ENCODE data around the gene SIGLEC12. TPM values are rescaled to one million over a fixed set of nuclear protein-coding genes. Genes with fewer than 3 reads are reported as not detected.

SIGLEC12 gene
- total RNA-seq, 1 experiment from 2014 or later = not detected

GRCh38 chr19:51479531-51480331, 21.9 kb downstream of the SIGLEC12 start:
- no peaks in the 10 kb centered on the region for H3K36me3 ChIP-seq (replicated peaks; ENCODE audit: control insufficient read depth, insufficient read depth, low read length)
- no peak overlapping the region for H3K4me3 ChIP-seq (ENCODE audit: insufficient read depth, low read depth, low read length)
- H3K27me3 ChIP-seq (ENCODE audit: control insufficient read depth, insufficient read depth, low read length) = no peaks in the 10 kb centered on the region; the same call in 1 of the 2 replicates
- no peak for DNase-seq

GRCh38 chr19:51478381-51479234, 23.0 kb downstream of the SIGLEC12 start, which contains the start of gene CEACAM18:
Gene CEACAM18 (plus strand): TSS chr19:51478539.
- Histone ChIP-seq H3K36me3 (replicated peaks; ENCODE audit: control insufficient read depth, insufficient read depth, low read length) (no peaks in the 10 kb centered on the region), H3K4me3 (ENCODE audit: insufficient read depth, low read depth, low read length) (no peak within 1 kb of the TSS), H3K27me3 (ENCODE audit: control insufficient read depth, insufficient read depth, low read length) (no peaks in the 10 kb centered on the region; the same call in 1 of the 2 replicates)
- no peak for DNase-seq

DNA sequence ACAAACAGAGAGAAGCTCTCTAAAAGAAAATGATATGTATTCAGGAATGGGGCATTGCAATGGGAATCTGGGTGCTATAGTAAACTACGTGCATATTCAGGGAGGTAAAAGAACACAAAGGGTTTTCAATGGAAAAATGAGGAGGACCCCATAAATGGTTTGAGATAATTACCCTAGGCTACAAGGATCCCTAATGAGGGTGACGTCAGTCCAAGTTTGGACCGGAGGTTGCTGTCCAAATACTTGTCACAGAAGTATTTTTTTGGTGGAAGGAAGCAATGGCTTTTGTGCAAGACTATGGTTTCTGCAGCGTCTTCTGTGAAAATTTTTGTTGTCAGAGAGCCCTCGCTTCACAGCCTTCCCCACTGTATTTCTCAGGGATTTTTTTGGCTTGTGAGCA, 24.3 kb downstream of the SIGLEC12 start:
- H3K27me3 ChIP-seq (ENCODE audit: control insufficient read depth, insufficient read depth, low read length) = no peaks in the 10 kb centered on the region; the same call in 1 of the 2 replicates
- DNase-seq = no peak

GRCh38 chr19:51476164-51476563, 25.4 kb downstream of the SIGLEC12 start:
- no peaks in the 10 kb centered on the region for H3K36me3 ChIP-seq (replicated peaks; ENCODE audit: control insufficient read depth, insufficient read depth, low read length)
- DNase-seq = no peak
- no peak overlapping the region for H3K4me3 ChIP-seq (ENCODE audit: insufficient read depth, low read depth, low read length)
- no peaks in the 10 kb centered on the region; the same call in 1 of the 2 replicates for H3K27me3 ChIP-seq (ENCODE audit: control insufficient read depth, insufficient read depth, low read length)

More for the DNA sequence above, 24.3 kb downstream of the SIGLEC12 start:
- Histone ChIP-seq H3K36me3 (replicated peaks; ENCODE audit: control insufficient read depth, insufficient read depth, low read length) (no peaks in the 10 kb centered on the region), H3K4me3 (ENCODE audit: insufficient read depth, low read depth, low read length) (no peak overlapping the region)

GRCh38 chr19:51473009-51473707, 28.4 kb downstream of the SIGLEC12 start:
- H3K27me3 ChIP-seq (ENCODE audit: control insufficient read depth, insufficient read depth, low read length) = no peaks in the 10 kb centered on the region; the same call in 1 of the 2 replicates

GRCh38 chr19:51472607-51473006, 29.0 kb downstream of the SIGLEC12 start:
- Histone ChIP-seq H3K36me3 (replicated peaks; ENCODE audit: control insufficient read depth, insufficient read depth, low read length) (no peaks in the 10 kb centered on the region), H3K4me3 (ENCODE audit: insufficient read depth, low read depth, low read length) (no peak overlapping the region), H3K27me3 (ENCODE audit: control insufficient read depth, insufficient read depth, low read length) (no peaks in the 10 kb centered on the region; the same call in 1 of the 2 replicates)
- DNase-seq = no peak

More at GRCh38 chr19:51473009-51473707, 28.4 kb downstream of the SIGLEC12 start:
- DNase-seq = peak; percentile 82
- H3K36me3 ChIP-seq (replicated peaks; ENCODE audit: control insufficient read depth, insufficient read depth, low read length) = no peaks in the 10 kb centered on the region
- no peak overlapping the region for H3K4me3 ChIP-seq (ENCODE audit: insufficient read depth, low read depth, low read length)

DNA sequence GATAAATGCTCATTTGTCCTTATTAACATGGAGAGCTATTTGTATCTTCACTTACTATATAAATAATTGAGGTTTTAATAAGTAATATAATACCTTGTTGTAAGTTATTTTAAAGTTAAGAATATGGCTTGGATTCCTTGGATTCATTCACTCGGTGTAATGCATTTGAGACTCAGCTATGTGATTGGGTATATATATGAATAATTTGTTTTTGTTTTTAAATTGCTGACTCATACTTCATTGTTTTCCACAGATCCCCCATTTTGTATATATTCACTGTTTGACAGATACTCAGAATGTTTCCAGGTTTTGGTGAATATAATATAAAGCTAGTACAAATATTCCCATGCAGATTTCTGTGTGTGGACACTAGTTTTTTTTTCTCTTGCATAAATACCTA, 30.1 kb downstream of the SIGLEC12 start:
- DNase-seq = no peak
- Histone ChIP-seq H3K36me3 (replicated peaks; ENCODE audit: control insufficient read depth, insufficient read depth, low read length) (no peaks in the 10 kb centered on the region), H3K4me3 (ENCODE audit: insufficient read depth, low read depth, low read length) (no peak overlapping the region), H3K27me3 (ENCODE audit: control insufficient read depth, insufficient read depth, low read length) (no peaks in the 10 kb centered on the region; the same call in 1 of the 2 replicates)

- no peak overlapping the region for H3K4me3 ChIP-seq (ENCODE audit: insufficient read depth, low read depth, low read length)
- no peaks in the 10 kb centered on the region for H3K36me3 ChIP-seq (replicated peaks; ENCODE audit: control insufficient read depth, insufficient read depth, low read length)
- H3K27me3 ChIP-seq (ENCODE audit: control insufficient read depth, insufficient read depth, low read length) = no peaks in the 10 kb centered on the region; the same call in 1 of the 2 replicates
- DNase-seq = no peak
Observed at GRCh38 chr19:51470966-51471365, 30.6 kb downstream of the SIGLEC12 start.

- no peaks in the 10 kb centered on the region for H3K36me3 ChIP-seq (replicated peaks; ENCODE audit: control insufficient read depth, insufficient read depth, low read length)
- no peak for DNase-seq
- H3K4me3 ChIP-seq (ENCODE audit: insufficient read depth, low read depth, low read length) = no peak overlapping the region
- no peaks in the 10 kb centered on the region; the same call in 1 of the 2 replicates for H3K27me3 ChIP-seq (ENCODE audit: control insufficient read depth, insufficient read depth, low read length)
Observed at GRCh38 chr19:51469629-51470028, 32.0 kb downstream of the SIGLEC12 start.

GRCh38 chr19:51469162-51469561, 32.4 kb downstream of the SIGLEC12 start:
- Histone ChIP-seq H3K4me3 (ENCODE audit: insufficient read depth, low read depth, low read length) (no peak overlapping the region), H3K27me3 (ENCODE audit: control insufficient read depth, insufficient read depth, low read length) (peaks cover 2% of the 10 kb centered on the region; the same call in 1 of the 2 replicates), H3K36me3 (replicated peaks; ENCODE audit: control insufficient read depth, insufficient read depth, low read length) (no peaks in the 10 kb centered on the region)
- no peak for DNase-seq

- Histone ChIP-seq H3K36me3 (replicated peaks; ENCODE audit: control insufficient read depth, insufficient read depth, low read length) (no peaks in the 10 kb centered on the region), H3K27me3 (ENCODE audit: control insufficient read depth, insufficient read depth, low read length) (peaks cover 2% of the 10 kb centered on the region; the same call in 1 of the 2 replicates), H3K4me3 (ENCODE audit: insufficient read depth, low read depth, low read length) (no peak overlapping the region)
- no peak for DNase-seq
Observed at GRCh38 chr19:51468545-51468920, 33.1 kb downstream of the SIGLEC12 start.

DNA sequence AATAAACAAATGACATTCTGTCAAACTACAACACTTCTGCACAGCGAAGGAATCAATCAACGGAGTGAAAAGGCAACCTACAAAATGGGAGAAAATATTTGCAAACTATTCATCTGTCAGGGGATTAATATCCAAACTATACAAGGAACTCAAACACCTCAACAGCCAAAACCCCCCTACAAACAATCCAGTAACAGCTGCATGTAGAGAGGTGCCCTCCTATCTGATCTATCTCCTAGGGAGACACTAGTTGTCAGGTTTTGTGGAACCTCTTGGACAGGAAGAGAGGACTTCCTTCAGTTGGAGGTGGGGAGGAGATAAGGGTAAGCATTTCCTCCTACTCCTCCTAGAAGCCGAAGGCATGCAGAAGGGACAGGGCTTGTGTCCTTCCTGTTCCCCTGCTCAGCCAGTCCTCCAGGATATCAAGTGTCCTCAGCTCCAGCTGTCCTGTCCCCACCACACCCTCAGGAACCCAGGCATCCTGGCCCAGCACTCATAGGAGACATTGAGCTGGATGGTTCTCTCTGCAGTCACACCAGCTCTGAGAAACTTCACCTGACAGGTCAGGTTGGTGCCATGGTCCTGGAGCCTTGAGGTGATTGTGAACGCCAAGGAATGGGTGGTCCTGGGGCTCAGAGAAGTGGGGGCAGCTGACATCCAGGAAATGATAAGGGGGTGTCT, 33.6 kb downstream of the SIGLEC12 start:
- H3K4me3 ChIP-seq (ENCODE audit: insufficient read depth, low read depth, low read length) = no peak overlapping the region
- peaks cover 2% of the 10 kb centered on the region; the same call in 1 of the 2 replicates for H3K27me3 ChIP-seq (ENCODE audit: control insufficient read depth, insufficient read depth, low read length)
- DNase-seq = no peak
- no peaks in the 10 kb centered on the region for H3K36me3 ChIP-seq (replicated peaks; ENCODE audit: control insufficient read depth, insufficient read depth, low read length)

GRCh38 chr19:51466723-51467122, 34.9 kb downstream of the SIGLEC12 start:
- DNase-seq = no peak
- Histone ChIP-seq H3K27me3 (ENCODE audit: control insufficient read depth, insufficient read depth, low read length) (peaks cover 5% of the 10 kb centered on the region; the same call in 1 of the 2 replicates), H3K4me3 (ENCODE audit: insufficient read depth, low read depth, low read length) (no peak overlapping the region), H3K36me3 (replicated peaks; ENCODE audit: control insufficient read depth, insufficient read depth, low read length) (no peaks in the 10 kb centered on the region)

Data from H7 (cell line).